Measurements from ENCODE around the gene OR2H1. TPM values are rescaled to one million over a fixed set of nuclear protein-coding genes. Genes with fewer than 3 reads are reported as not detected.

The OR2H1 gene
- total and polyA plus RNA-seq, 9 of the 15 experiments (the other 6 are each of a cell fraction or from before 2014, with no cell fraction given), result not detected

GRCh38 chr6:29494131-29494530 is 37.2 kb downstream of the OR2H1 start:
- FAIRE-seq (no peak), DNase-seq (ENCODE audit: extremely low read depth in 1 of 4, low spot score in 3 of 4) (no peak), ATAC-seq (no peak)
- no peaks in the 10 kb centered on the region for H3K79me2 ChIP-seq (ENCODE audit: control insufficient read depth, insufficient read depth, low read length)
- H3K4me2 ChIP-seq (ENCODE audit: insufficient read depth, low read length), result no peak overlapping the region
- H3K4me3 ChIP-seq, result no peak overlapping the region
- intact Hi-C loops (cut with micrococcal nuclease), result no loop called here
- CTCF ChIA-PET (ENCODE audit: low intra/inter-chr PET ratio), result no interaction called here
- H3K36me3 ChIP-seq (ENCODE audit: control insufficient read depth, insufficient read depth, low read length), result no peaks in the 10 kb centered on the region
- H3K27ac ChIP-seq (ENCODE audit: extremely low read depth, low read depth, low read length), result no peak overlapping the region
- POLR2A ChIA-PET, result interaction anchor here (1.1 kb wide), 1 partner anchor 9 kb away, joined by 3 read pairs; no protein-coding TSS in a partner anchor
- no peaks in the 10 kb centered on the region for H4K20me1 ChIP-seq (replicated peaks; ENCODE audit: control insufficient read depth, insufficient read depth, low read length)
- H3K9me1 ChIP-seq (ENCODE audit: control insufficient read depth, insufficient read depth, low read length), result no peaks in the 10 kb centered on the region
- H3K4me1 ChIP-seq (replicated peaks in 1 of 2; ENCODE audit: control insufficient read depth in 2 of 2, insufficient read depth in 2 of 2, low read length in 2 of 2), result peaks cover 0 to 27% of the 10 kb centered on the region in 2 experiments; a peak in 4 of 5 replicates
- no TSS peak for BruUV-seq (replicated peaks)
- H2AFZ ChIP-seq (ENCODE audit: low read depth, low read length), result no peak overlapping the region
- H3K9me3 ChIP-seq (replicated peaks; ENCODE audit: control insufficient read depth, insufficient read depth, low read depth, low read length), result no peaks in the 10 kb centered on the region
- WGBS (ENCODE audit: insufficient coverage, low coverage, missing lambda C conversion rate), result 0% methylated on average over 2 of the region's 2 CpGs
- in situ Hi-C loops (cut with MboI), result no loop called here
- no peak overlapping the region for H3K9ac ChIP-seq (ENCODE audit: insufficient read depth in 1 of 2, low read depth in 2 of 2, low read length in 2 of 2)
- peaks cover 0 to 3% of the 10 kb centered on the region in 2 experiments; a peak in 1 of 5 replicates for H3K27me3 ChIP-seq (ENCODE audit: control insufficient read depth in 2 of 2, insufficient read depth in 2 of 2, low read length in 2 of 2)
- TF ChIP-seq HNRNPH1 (optimal IDR thresholded peaks at IDR 0.05; ENCODE audit: low read depth, low read length) (no peak), ZNF143 (CRISPR knock-in tag; IDR thresholded peaks at IDR 0.05) (no peak), USF2 (CRISPR knock-in tag; IDR thresholded peaks at IDR 0.05) (no peak), ZNF766 (CRISPR knock-in tag; conservative IDR thresholded peaks at IDR 0.05) (peak; percentile 86), OTX1 (CRISPR knock-in tag; IDR thresholded peaks at IDR 0.05) (no peak), KDM5B (IDR thresholded peaks at IDR 0.05; ENCODE audit: insufficient replicate concordance, low read depth, low read length) (no peak), ZNF23 (CRISPR knock-in tag; IDR thresholded peaks at IDR 0.05) (no peak), STAT5B (CRISPR knock-in tag; IDR thresholded peaks at IDR 0.05) (no peak), ZNF75A (CRISPR knock-in tag; IDR thresholded peaks at IDR 0.05) (0 out of 2 replicates have a peak, but pooled peaks have one; percentile 56), ZNF165 (CRISPR knock-in tag; IDR thresholded peaks at IDR 0.05; ENCODE audit: borderline replicate concordance) (0 out of 2 replicates have a peak, but pooled peaks have one; percentile 65)
- TF ChIP-seq, protein P1, sequence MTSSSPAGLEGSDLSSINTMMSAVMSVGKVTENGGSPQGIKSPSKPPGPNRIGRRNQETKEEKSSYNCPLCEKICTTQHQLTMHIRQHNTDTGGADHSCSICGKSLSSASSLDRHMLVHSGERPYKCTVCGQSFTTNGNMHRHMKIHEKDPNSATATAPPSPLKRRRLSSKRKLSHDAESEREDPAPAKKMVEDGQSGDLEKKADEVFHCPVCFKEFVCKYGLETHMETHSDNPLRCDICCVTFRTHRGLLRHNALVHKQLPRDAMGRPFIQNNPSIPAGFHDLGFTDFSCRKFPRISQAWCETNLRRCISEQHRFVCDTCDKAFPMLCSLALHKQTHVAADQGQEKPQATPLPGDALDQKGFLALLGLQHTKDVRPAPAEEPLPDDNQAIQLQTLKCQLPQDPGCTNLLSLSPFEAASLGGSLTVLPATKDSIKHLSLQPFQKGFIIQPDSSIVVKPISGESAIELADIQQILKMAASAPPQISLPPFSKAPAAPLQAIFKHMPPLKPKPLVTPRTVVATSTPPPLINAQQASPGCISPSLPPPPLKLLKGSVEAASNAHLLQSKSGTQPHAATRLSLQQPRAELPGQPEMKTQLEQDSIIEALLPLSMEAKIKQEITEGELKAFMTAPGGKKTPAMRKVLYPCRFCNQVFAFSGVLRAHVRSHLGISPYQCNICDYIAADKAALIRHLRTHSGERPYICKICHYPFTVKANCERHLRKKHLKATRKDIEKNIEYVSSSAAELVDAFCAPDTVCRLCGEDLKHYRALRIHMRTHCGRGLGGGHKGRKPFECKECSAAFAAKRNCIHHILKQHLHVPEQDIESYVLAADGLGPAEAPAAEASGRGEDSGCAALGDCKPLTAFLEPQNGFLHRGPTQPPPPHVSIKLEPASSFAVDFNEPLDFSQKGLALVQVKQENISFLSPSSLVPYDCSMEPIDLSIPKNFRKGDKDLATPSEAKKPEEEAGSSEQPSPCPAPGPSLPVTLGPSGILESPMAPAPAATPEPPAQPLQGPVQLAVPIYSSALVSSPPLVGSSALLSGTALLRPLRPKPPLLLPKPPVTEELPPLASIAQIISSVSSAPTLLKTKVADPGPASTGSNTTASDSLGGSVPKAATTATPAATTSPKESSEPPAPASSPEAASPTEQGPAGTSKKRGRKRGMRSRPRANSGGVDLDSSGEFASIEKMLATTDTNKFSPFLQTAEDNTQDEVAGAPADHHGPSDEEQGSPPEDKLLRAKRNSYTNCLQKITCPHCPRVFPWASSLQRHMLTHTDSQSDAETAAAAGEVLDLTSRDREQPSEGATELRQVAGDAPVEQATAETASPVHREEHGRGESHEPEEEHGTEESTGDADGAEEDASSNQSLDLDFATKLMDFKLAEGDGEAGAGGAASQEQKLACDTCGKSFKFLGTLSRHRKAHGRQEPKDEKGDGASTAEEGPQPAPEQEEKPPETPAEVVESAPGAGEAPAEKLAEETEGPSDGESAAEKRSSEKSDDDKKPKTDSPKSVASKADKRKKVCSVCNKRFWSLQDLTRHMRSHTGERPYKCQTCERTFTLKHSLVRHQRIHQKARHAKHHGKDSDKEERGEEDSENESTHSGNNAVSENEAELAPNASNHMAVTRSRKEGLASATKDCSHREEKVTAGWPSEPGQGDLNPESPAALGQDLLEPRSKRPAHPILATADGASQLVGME (CRISPR knock-in tag; IDR thresholded peaks at IDR 0.05), result peak; percentile 77; the same call in 1 of the 2 replicates
- TF ChIP-seq, protein P2, sequence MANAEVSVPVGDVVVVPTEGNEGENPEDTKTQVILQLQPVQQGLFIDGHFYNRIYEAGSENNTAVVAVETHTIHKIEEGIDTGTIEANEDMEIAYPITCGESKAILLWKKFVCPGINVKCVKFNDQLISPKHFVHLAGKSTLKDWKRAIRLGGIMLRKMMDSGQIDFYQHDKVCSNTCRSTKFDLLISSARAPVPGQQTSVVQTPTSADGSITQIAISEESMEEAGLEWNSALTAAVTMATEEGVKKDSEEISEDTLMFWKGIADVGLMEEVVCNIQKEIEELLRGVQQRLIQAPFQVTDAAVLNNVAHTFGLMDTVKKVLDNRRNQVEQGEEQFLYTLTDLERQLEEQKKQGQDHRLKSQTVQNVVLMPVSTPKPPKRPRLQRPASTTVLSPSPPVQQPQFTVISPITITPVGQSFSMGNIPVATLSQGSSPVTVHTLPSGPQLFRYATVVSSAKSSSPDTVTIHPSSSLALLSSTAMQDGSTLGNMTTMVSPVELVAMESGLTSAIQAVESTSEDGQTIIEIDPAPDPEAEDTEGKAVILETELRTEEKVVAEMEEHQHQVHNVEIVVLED (CRISPR knock-in tag; IDR thresholded peaks at IDR 0.05), result peak; percentile 33; the same call in 1 of the 2 replicates
- TF ChIP-seq, protein P3, sequence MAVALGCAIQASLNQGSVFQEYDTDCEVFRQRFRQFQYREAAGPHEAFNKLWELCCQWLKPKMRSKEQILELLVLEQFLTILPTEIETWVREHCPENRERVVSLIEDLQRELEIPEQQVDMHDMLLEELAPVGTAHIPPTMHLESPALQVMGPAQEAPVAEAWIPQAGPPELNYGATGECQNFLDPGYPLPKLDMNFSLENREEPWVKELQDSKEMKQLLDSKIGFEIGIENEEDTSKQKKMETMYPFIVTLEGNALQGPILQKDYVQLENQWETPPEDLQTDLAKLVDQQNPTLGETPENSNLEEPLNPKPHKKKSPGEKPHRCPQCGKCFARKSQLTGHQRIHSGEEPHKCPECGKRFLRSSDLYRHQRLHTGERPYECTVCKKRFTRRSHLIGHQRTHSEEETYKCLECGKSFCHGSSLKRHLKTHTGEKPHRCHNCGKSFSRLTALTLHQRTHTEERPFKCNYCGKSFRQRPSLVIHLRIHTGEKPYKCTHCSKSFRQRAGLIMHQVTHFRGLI (CRISPR knock-in tag; IDR thresholded peaks at IDR 0.05), result peak; percentile 60; the same call in 1 of the 2 replicates
